RWPE1 (cell line): ENCODE measurements around the gene IFIT3.
A peak's percentile ranks its signal among the peaks of the same experiment; 100 is the strongest.
"Not testable (repeated sequence)": the region's sequence is repeated elsewhere in the genome, so short reads cannot be mapped to it uniquely, and the experiment has no call there.

Experiments
- CTCF ChIA-PET: fragments of 350-600 bp; sonication (Branson Sonifier 250); formaldehyde crosslinking; extraction: SDS; loops from one replicate; lab custom pipeline; 2021; lab: Yijun Ruan, JAX
- POLR2A ChIA-PET: fragments of 400-600 bp; formaldehyde crosslinking; extraction: SDS; loops from one replicate; lab custom pipeline; 2020; ENCODE audit warnings: antibody characterized with exemption; ENCODE audit not compliant: low non-redundant PET; lab: Yijun Ruan, JAX
- DNase-seq: peaks from one replicate; pipeline ENCODE4 v3.0.0; 2012; ENCODE audit warnings: low spot score
- H3K27ac ChIP-seq: fragments of 450-650 bp; 2 replicates; pipeline ENCODE4 v1.5.1; 2017
- CTCF ChIP-seq: fragments of 450-650 bp; conservative IDR thresholded peaks from 2 replicates; pipeline ENCODE4 v1.5.1; 2017; ENCODE audit warnings: low read depth, mild to moderate bottlenecking

The IFIT3 gene

DNA sequence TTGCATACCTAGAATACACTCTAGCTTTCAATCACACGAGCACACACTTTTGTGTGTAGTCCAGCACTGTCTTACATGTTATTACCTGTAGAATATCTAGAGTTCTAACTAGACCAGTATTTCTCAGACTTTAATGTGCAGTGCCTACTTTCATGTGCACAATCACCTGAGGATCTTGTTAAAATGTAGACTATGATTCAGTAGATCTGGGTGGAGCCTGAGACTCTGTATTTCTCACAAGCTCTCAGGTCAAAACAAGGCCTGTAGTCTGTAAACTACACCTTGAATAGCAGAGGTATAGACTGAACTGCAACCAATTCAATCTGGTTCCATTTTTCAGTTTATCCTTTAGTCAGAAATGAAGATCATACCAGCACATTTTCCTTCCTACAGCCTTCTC is 14.8 kb upstream of the IFIT3 start:
- H3K27ac ChIP-seq: no peak overlapping the region
- POLR2A ChIA-PET: no interaction called here
- CTCF ChIA-PET: interaction anchor here (1.6 kb wide), 1 partner anchor 11 kb away, joined by 3 read pairs; the partner anchor contains the start of gene IFIT2
- TF ChIP-seq CTCF: no peak
- DNase-seq: no peak

- ChIA-PET POLR2A (no interaction called here), CTCF (interaction anchor here (0.7 kb wide), 1 partner anchor 38 kb away, joined by 3 read pairs; no protein-coding TSS in a partner anchor)
- no peak for DNase-seq
- H3K27ac ChIP-seq: no peak overlapping the region
- TF ChIP-seq CTCF: no peak
These were observed 13.1 kb upstream of the IFIT3 start for GRCh38 chr10:89314676-89315075.

- H3K27ac ChIP-seq, POLR2A ChIA-PET, CTCF ChIA-PET, DNase-seq: not testable (repeated sequence)
These were observed 9.8 kb upstream of the IFIT3 start for GRCh38 chr10:89318047-89318446.

DNA sequence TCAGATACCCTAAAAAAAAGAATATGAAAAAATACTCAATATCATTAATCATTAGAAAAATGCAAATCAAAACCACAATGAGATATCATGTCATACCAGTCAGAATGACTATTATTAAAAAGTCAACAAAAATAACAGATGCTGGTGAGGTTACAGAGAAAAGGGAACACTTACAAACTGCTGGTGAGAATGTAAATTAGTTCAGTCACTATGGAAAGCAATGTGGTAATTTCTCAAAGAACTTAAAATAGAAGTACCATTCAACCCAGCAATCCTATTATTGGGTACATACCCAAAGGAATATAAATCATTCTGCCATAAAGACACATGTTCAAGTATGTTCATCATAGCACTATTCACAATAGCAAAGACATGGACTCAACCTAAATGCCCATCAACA is 2.7 kb upstream of the IFIT3 start:
- CTCF ChIA-PET, POLR2A ChIA-PET, DNase-seq, H3K27ac ChIP-seq: not testable (repeated sequence)

DNA sequence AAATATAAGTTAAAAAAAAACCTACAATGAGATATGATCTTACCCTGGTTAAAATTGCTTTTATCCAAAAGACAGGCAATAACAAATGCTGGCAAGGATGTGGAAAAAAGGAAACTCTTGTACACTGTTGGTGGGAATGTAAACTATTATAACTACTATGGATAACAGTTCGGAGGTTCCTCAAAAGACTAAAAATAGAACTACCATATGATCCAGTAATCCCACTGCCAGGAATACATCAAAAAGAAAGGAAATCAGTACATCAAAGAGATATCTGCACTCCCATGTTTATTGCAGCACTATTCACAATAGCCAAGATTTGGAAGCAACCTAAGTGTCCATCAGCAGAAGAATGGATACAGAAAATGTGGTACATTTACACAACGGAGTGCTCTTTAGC is 1.9 kb upstream of the IFIT3 start:
- CTCF ChIA-PET, DNase-seq, H3K27ac ChIP-seq, POLR2A ChIA-PET: not testable (repeated sequence)

DNA sequence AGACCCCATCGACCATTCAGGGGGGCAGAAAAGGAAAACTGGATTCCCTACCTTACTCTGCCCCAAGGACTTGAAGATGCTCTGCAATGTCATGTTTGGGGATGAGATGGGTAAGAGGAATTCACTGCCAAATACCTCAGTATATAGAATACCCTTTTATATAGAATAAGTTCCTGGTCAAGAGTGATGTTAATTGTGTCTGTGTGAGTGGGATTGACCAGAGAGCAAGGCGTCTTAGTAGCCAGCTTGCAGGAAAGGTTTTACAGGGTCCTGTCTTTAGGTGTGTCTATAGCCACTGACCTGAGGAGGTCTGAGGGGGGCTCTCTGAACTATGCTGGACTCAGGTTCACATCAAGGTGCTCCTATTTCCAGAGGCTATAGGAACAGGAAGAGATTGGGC is 1.4 kb downstream of the IFIT3 start:
- TF ChIP-seq CTCF: no peak
- ChIA-PET CTCF (no interaction called here), POLR2A (no interaction called here)
- no peak overlapping the region for H3K27ac ChIP-seq
- DNase-seq: no peak

DNA sequence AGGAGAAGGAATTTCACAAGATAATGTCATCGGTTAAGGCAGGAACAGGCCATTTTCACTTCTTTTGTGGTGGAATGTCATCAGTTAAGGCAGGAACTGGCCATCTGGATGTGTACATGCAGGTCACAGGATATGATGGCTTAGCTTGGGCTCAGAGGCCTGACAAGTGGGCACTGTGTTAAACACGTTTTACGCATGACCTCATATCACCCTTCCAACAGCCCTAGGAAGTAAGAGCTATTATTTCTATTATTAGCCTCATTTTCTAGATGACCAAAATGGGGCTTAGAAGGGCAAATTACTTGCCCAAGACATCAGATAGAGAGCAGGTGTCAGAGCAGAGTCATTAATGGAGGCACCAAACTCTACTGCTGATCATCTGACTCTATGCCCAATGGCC is 2.2 kb downstream of the IFIT3 start:
- DNase-seq, CTCF ChIA-PET, POLR2A ChIA-PET, H3K27ac ChIP-seq: not testable (repeated sequence)

GRCh38 chr10:89330537-89331212 is 2.9 kb downstream of the IFIT3 start:
- TF ChIP-seq CTCF: no peak
- DNase-seq: no peak
- CTCF ChIA-PET: interaction anchor here (0.6 kb wide), 1 partner anchor 1717 kb away, joined by 3 read pairs; no protein-coding TSS in a partner anchor
- POLR2A ChIA-PET: no interaction called here
- peak overlapping the region; percentile 75 for H3K27ac ChIP-seq

- POLR2A ChIA-PET, DNase-seq: not testable (repeated sequence)
- CTCF ChIA-PET: interaction anchor here (0.6 kb wide), 1 partner anchor 26 kb away, joined by 3 read pairs; no protein-coding TSS in a partner anchor
- peak overlapping the region; percentile 75 for H3K27ac ChIP-seq
These were observed 3.8 kb downstream of the IFIT3 start for GRCh38 chr10:89331487-89332122.
